Upper lobe of left lung (tissue), 6 donors: ENCODE results near the gene MGAT4B. TPM values are rescaled to one million over a fixed set of nuclear protein-coding genes. Genes with fewer than 3 reads are reported as not detected.
A peak's percentile ranks its signal among the peaks of the same experiment; 100 is the strongest.
"Not testable (repeated sequence)": the region's sequence is repeated elsewhere in the genome, so short reads cannot be mapped to it uniquely, and the experiment has no call there.

Source experiments
- ATAC-seq, 2 donors: fragments of 200-7000 bp; cut with Tn5 transposase; one replicate each; pipeline ENCODE4 v1.9.1; 2022; ENCODE audit warnings: mild to moderate bottlenecking in 2 of 2, moderate library complexity in 2 of 2; ENCODE audit not compliant: low FRiP score in 2 of 2
- DNase-seq, 2 donors: peaks; one replicate each; pipeline ENCODE4 v3.0.0-alpha.2; 2019 to 2020
- H3K27ac ChIP-seq, 4 donors: fragments of 200-600 bp; sonication (generic); one replicate each; pipeline ENCODE4 v1.5.1; 2016 to 2019
- H3K27me3 ChIP-seq, 4 donors: fragments of 200-600 bp; sonication (generic); one replicate each; pipeline ENCODE4 v1.5.1; 2017 to 2019
- H3K36me3 ChIP-seq, 4 donors: fragments of 200-600 bp; sonication (generic); one replicate each; pipeline ENCODE4 v1.5.1; 2016 to 2019
- H3K4me1 ChIP-seq, 4 donors: fragments of 200-600 bp; sonication (generic); one replicate each; pipeline ENCODE4 v1.5.1; 2018 to 2019
- H3K4me3 ChIP-seq, 4 donors: fragments of 200-600 bp; sonication (generic); one replicate each; pipeline ENCODE4 v1.5.1; 2017 to 2019; ENCODE audit warnings: mild to moderate bottlenecking in 2 of 4, moderate library complexity in 1 of 4
- H3K9me3 ChIP-seq, 4 donors: fragments of 200-600 bp; sonication (generic); one replicate each; pipeline ENCODE4 v1.5.1; 2018 to 2019
- EP300 ChIP-seq, 4 donors: sonication (generic); formaldehyde crosslinking; IDR thresholded peaks; one replicate each; pipeline ENCODE4 v1.5.1; 2017; ENCODE audit warnings: antibody characterized with exemption in 4 of 4, control low read depth in 2 of 4
- POLR2A ChIP-seq, 4 donors: fragments of 450-650 bp; IDR thresholded peaks; one replicate each; pipeline ENCODE4 v1.5.1; 2016 to 2017; ENCODE audit warnings: antibody characterized with exemption in 4 of 4, mild to moderate bottlenecking in 2 of 4
- POLR2AphosphoS5 ChIP-seq, 2 donors: sonication (generic); formaldehyde crosslinking; IDR thresholded peaks; one replicate each; pipeline ENCODE4 v1.5.1; 2017; ENCODE audit warnings: antibody characterized with exemption in 2 of 2
- WGBS, 2 donors: methylation state at CpG; one replicate each; pipeline ENCODE4 v1.1.5; 2017 to 2018; 5-methylcytosine and 5-hydroxymethylcytosine counted together
- total RNA-seq, 6 donors: library from RNA; depleted of rRNA in 4 of 6; stranded (reverse); fragments of >200 nt in 4 of 6; gene quantifications; one replicate each; pipeline versions ENCODE4 v1.1.0 to v1.2.1, GENCODE V29; 2016 to 2021
- TF ChIP-seq, protein P1 (sequence below), 6 experiments: fragments of 450-650 bp in 4 of 6; fragments of 200-600 bp in 2 of 6; sonication (generic) in 2 of 6; IDR thresholded peaks; one replicate each; pipeline ENCODE4 v1.5.1; 2016 to 2019; ENCODE audit warnings: antibody characterized with exemption in 6 of 6
- donor health status: DM: no; HTN: no; CAD: no; lungs with moderate emphysema.
- donor health status: DM: no; HTN: yes; CAD: no; lungs with severe emphysema.

MGAT4B gene
- total RNA-seq, 6 donors from 2014 or later: 107 to 266 (median 158) TPM

DNA sequence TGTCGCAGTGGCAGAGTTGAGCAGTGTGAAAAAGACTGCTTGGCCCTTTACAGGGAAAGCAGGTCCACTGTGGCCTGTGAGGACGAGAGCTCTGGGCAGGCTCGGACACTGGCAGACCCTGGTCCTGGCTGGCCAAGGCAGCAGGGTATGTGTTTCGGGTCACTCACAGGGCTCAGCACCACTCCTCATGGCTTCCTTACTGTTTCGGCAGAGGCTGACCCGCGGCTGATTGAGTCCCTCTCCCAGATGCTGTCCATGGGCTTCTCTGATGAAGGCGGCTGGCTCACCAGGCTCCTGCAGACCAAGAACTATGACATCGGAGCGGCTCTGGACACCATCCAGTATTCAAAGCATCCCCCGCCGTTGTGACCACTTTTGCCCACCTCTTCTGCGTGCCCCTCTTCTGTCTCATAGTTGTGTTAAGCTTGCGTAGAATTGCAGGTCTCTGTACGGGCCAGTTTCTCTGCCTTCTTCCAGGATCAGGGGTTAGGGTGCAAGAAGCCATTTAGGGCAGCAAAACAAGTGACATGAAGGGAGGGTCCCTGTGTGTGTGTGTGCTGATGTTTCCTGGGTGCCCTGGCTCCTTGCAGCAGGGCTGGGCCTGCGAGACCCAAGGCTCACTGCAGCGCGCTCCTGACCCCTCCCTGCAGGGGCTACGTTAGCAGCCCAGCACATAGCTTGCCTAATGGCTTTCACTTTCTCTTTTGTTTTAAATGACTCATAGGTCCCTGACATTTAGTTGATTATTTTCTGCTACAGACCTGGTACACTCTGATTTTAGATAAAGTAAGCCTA lies 29.8 kb upstream of the MGAT4B start:
- Histone ChIP-seq H3K9me3 (no peaks in the 10 kb centered on the region), H3K4me3 (no peak overlapping the region), H3K4me1 (peaks cover 7 to 30% (median 17%) of the 10 kb centered on the region in 4 donors), H3K36me3 (peaks cover 53 to 88% (median 74%) of the 10 kb centered on the region in 4 donors), H3K27ac (peak overlapping the region; percentile 23 to 62 (median 46)), H3K27me3 (no peaks in the 10 kb centered on the region)
- DNase-seq: no peak
- WGBS, 2 donors: 74 to 83% methylated on average over 11 to 19 of the region's 19 CpGs
- peak in 1 of 2 donors; percentile 11 for ATAC-seq
- TF ChIP-seq EP300 (IDR thresholded peaks at IDR 0.05): no peak
- peak in 1 of 2 donors; percentile 49 for TF ChIP-seq POLR2AphosphoS5 (IDR thresholded peaks at IDR 0.05)
- no peak for TF ChIP-seq POLR2A (IDR thresholded peaks at IDR 0.05)
- TF ChIP-seq, protein P1, sequence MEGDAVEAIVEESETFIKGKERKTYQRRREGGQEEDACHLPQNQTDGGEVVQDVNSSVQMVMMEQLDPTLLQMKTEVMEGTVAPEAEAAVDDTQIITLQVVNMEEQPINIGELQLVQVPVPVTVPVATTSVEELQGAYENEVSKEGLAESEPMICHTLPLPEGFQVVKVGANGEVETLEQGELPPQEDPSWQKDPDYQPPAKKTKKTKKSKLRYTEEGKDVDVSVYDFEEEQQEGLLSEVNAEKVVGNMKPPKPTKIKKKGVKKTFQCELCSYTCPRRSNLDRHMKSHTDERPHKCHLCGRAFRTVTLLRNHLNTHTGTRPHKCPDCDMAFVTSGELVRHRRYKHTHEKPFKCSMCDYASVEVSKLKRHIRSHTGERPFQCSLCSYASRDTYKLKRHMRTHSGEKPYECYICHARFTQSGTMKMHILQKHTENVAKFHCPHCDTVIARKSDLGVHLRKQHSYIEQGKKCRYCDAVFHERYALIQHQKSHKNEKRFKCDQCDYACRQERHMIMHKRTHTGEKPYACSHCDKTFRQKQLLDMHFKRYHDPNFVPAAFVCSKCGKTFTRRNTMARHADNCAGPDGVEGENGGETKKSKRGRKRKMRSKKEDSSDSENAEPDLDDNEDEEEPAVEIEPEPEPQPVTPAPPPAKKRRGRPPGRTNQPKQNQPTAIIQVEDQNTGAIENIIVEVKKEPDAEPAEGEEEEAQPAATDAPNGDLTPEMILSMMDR (IDR thresholded peaks at IDR 0.05): no peak

DNA sequence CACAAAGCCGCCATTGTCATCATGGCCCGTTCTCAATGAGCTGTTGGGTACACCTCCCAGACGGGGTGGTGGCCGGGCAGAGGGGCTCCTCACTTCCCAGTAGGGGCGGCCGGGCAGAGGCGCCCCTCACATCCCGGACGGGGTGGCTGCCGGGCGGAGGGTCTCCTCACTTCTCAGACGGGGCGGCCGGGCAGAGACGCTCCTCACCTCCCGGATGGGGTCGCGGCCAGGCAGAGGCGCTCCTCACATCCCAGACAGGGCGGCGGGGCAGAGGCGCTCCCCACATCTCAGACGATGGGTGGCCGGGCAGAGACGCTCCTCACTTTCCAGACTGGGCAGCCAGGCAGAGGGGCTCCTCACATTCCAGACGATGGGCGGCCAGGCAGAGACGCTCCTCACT lies 28.2 kb upstream of the MGAT4B start:
- H3K4me3 ChIP-seq, H3K27ac ChIP-seq, ATAC-seq, H3K27me3 ChIP-seq, H3K9me3 ChIP-seq: not testable (repeated sequence)
- 93% methylated on average over 18 of the region's 28 CpGs; no CpG with 5 or more reads in 1 of the 2 donors for WGBS, 2 donors
- H3K36me3 ChIP-seq: peaks cover 63 to 93% (median 83%) of the 10 kb centered on the region in 4 donors
- peaks cover 7 to 30% (median 17%) of the 10 kb centered on the region in 4 donors for H3K4me1 ChIP-seq
- DNase-seq: peak in 1 of 2 donors; percentile 72

DNA sequence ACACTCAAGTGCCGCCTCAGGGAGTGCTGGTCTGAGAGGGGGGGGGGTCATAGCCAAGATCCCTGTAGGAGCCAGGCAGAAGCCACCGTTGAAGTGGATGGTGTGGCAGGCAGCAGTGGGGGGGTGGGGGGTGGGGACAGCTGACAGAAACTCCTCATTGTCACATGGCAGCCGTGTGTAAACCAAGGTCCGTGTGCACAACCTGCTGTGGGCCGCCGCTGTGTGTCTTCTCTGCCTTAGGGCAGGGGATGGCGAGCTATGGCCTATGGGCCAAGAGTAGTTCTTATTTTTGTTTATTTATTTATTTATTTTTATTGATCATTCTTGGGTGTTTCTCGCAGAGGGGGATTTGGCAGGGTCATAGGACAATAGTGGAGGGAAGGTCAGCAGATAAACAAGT lies 27.5 kb upstream of the MGAT4B start:
- H3K27me3 ChIP-seq: no peaks in the 10 kb centered on the region
- peaks cover 7 to 30% (median 17%) of the 10 kb centered on the region in 4 donors for H3K4me1 ChIP-seq
- ATAC-seq (no peak), DNase-seq (no peak)
- no peak overlapping the region for H3K4me3 ChIP-seq
- TF ChIP-seq EP300 (IDR thresholded peaks at IDR 0.05) (no peak), POLR2A (IDR thresholded peaks at IDR 0.05) (no peak), POLR2AphosphoS5 (IDR thresholded peaks at IDR 0.05) (no peak)
- TF ChIP-seq, protein P1 (IDR thresholded peaks at IDR 0.05): no peak
- WGBS, 2 donors: 79 to 88% methylated on average over 7 to 8 of the region's 8 CpGs
- no peaks in the 10 kb centered on the region for H3K9me3 ChIP-seq
- H3K36me3 ChIP-seq: peaks cover 68 to 92% (median 90%) of the 10 kb centered on the region in 4 donors
- H3K27ac ChIP-seq: peak overlapping the region in 2 of 4 donors; percentile 2 to 9

DNA sequence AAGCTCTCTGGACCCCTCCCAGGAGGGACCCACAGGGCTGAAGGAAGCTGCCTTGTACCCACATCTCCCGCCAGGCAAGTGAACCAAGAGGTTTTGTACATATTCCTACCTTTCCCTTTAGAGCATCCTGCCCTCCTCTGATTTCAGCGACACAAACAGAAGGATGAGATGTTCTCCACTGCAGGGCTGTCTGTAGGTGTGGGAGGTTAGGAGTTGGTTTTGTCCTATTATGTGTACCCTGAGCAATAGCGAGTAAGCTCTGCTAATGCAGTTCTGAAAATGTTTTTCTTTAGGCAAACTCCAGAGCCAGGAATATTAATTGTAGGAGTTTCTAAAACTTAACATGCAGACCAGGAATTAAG lies 27.0 kb upstream of the MGAT4B start:
- WGBS, 2 donors: 97 to 98% methylated on average over 3 of the region's 3 CpGs

DNA sequence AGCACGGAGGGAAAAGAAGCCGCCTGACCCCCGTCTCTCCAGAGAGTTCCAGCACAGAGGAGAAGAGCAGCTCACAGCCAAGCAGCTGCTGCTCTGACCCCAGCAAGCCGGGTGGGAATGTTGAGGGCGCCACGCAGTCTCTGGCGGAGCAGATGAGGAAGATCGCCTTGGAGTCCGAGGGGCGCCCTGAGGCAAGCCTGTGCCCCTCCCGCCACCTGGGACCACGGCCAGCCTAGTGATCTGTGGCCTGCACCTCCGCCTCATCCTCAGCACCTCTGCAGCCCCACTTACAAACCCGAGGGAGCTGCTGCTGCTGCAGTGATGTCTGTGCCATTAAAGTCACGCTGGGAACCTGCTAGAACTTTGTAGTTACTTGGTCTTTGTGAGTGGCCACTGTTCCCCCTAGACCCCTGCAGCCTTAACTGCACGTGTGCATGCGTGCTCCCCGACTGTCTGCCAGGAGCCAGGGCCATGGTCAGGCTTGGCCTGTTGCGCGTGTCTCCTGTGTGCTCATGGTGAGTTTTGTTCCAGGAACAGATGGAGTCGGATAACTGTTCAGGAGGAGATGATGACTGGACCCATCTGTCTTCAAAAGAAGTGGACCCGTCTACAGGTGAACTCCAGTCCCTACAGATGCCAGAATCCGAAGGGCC lies 26.5 kb upstream of the MGAT4B start:
- 91 to 92% methylated on average over 15 to 23 of the region's 23 CpGs for WGBS, 2 donors
- Histone ChIP-seq H3K36me3 (peaks cover 76 to 96% (median 91%) of the 10 kb centered on the region in 4 donors), H3K27me3 (no peaks in the 10 kb centered on the region), H3K27ac (peak overlapping the region in 1 of 4 donors; percentile 9), H3K4me1 (peaks cover 12 to 36% (median 17%) of the 10 kb centered on the region in 4 donors), H3K9me3 (no peaks in the 10 kb centered on the region), H3K4me3 (no peak overlapping the region)
- TF ChIP-seq POLR2AphosphoS5 (IDR thresholded peaks at IDR 0.05): no peak
- TF ChIP-seq POLR2A (IDR thresholded peaks at IDR 0.05): no peak
- TF ChIP-seq, protein P1 (IDR thresholded peaks at IDR 0.05): no peak
- no peak for TF ChIP-seq EP300 (IDR thresholded peaks at IDR 0.05)
- DNase-seq: peak in 1 of 2 donors; percentile 70
- ATAC-seq: peak in 1 of 2 donors; percentile 34

More for the DNA sequence above, 27.0 kb upstream of the MGAT4B start:
- TF ChIP-seq POLR2AphosphoS5 (IDR thresholded peaks at IDR 0.05): no peak
- DNase-seq: no peak
- H3K4me1 ChIP-seq: peaks cover 12 to 34% (median 17%) of the 10 kb centered on the region in 4 donors
- H3K27ac ChIP-seq: peak overlapping the region in 2 of 4 donors; percentile 2 to 9
- no peak overlapping the region for H3K4me3 ChIP-seq
- no peak for ATAC-seq
- H3K36me3 ChIP-seq: peaks cover 73 to 95% (median 92%) of the 10 kb centered on the region in 4 donors
- no peaks in the 10 kb centered on the region for H3K9me3 ChIP-seq
- H3K27me3 ChIP-seq: no peaks in the 10 kb centered on the region
